DND-41 (cell line): Measurements from ENCODE around the gene RWDD3.

Experiments used
- ATAC-seq: fragments of 200-7000 bp; cut with Tn5 transposase; 3 replicates; pipeline ENCODE4 v1.9.1; 2021; ENCODE audit warnings: low read depth; ENCODE audit not compliant: insufficient read depth
- DNase-seq: peaks from one replicate; pipeline ENCODE4 v3.0.0-alpha.2; 2020
- H2AFZ ChIP-seq: 2 replicates; pipeline ENCODE4 v1.6.0; 2012; ENCODE audit warnings: low read depth, low read length
- H3K27ac ChIP-seq: 2 replicates; pipeline ENCODE4 v1.5.1; 2012; ENCODE audit warnings: low read length, inconsistent platforms
- H3K27me3 ChIP-seq: fragments of 200-600 bp; sonication (generic); 2 replicates; pipeline ENCODE4 v1.6.0; 2012; ENCODE audit warnings: low read length, mild to moderate bottlenecking, inconsistent platforms; ENCODE audit not compliant: insufficient read depth, poor library complexity
- H3K36me3 ChIP-seq: 2 replicates; pipeline ENCODE4 v1.5.1; 2012; ENCODE audit warnings: low read length, inconsistent platforms; ENCODE audit not compliant: insufficient read depth
- H3K4me1 ChIP-seq: 2 replicates; pipeline ENCODE4 v1.5.1; 2012; ENCODE audit warnings: mild to moderate bottlenecking, low read length; ENCODE audit not compliant: insufficient read depth
- H3K4me2 ChIP-seq: 2 replicates; pipeline ENCODE4 v1.6.0; 2012; ENCODE audit warnings: mild to moderate bottlenecking, moderate library complexity, low read length, inconsistent platforms; ENCODE audit not compliant: insufficient read depth
- H3K4me3 ChIP-seq, 2 experiments: fragments of 200-600 bp in 1 of 2; shearing (Covaris generic) in 1 of 2; 2 replicates each; pipeline ENCODE4 v1.5.1; 2012 to 2016; ENCODE audit warnings: inconsistent platforms in 2 of 2, low read length in 2 of 2, mild to moderate bottlenecking in 2 of 2, low read depth in 1 of 2, moderate library complexity in 1 of 2
- H3K79me2 ChIP-seq: 2 replicates; pipeline ENCODE4 v1.6.0; 2012; ENCODE audit warnings: low read length, inconsistent platforms; ENCODE audit not compliant: insufficient read depth
- H3K9ac ChIP-seq: 2 replicates; pipeline ENCODE4 v1.6.0; 2012; ENCODE audit warnings: low read depth, mild to moderate bottlenecking, inconsistent platforms, low read length, moderate library complexity
- H3K9me3 ChIP-seq: 2 replicates; pipeline ENCODE4 v1.5.1; 2012; ENCODE audit warnings: low read length, moderate library complexity, mild to moderate bottlenecking, inconsistent platforms; ENCODE audit not compliant: insufficient read depth, severe bottlenecking
- H4K20me1 ChIP-seq: 2 replicates; pipeline ENCODE4 v1.6.0; 2012; ENCODE audit warnings: low read length; ENCODE audit not compliant: insufficient read depth
- CTCF ChIP-seq: IDR thresholded peaks from 2 replicates; pipeline ENCODE4 v1.5.1; 2012; ENCODE audit warnings: borderline replicate concordance, low read length, moderate library complexity, mild to moderate bottlenecking; ENCODE audit not compliant: poor library complexity, severe bottlenecking; ENCODE audit errors: extremely low read depth
- EZH2 ChIP-seq: IDR thresholded peaks from 3 replicates; pipeline ENCODE4 v1.6.1; 2012; ENCODE audit warnings: borderline replicate concordance, low read depth, mild to moderate bottlenecking, moderate library complexity, low read length, inconsistent platforms; ENCODE audit not compliant: severe bottlenecking

Gene RWDD3

DNA sequence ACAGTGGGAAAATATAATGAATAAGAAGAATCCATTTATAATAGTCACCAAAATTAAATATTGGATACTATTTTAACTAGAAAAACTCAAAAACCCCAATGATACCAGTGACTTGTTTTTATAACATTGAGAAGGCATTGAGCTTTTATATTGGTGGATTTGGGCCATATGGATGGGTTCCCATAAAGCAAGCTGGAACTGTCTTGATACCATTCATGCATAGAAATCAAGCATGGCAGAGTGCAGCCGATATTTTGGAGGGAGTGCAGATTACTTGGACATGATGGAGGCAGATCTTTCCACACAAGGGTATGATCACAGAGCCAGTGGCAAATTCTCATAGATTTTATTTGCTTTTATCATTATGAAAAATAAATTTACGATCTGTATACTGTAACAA, 3.8 kb upstream of the RWDD3 start:
- Histone ChIP-seq H3K79me2 (peaks cover 9% of the 10 kb centered on the region), H3K4me1 (peaks cover 7% of the 10 kb centered on the region)

DNA sequence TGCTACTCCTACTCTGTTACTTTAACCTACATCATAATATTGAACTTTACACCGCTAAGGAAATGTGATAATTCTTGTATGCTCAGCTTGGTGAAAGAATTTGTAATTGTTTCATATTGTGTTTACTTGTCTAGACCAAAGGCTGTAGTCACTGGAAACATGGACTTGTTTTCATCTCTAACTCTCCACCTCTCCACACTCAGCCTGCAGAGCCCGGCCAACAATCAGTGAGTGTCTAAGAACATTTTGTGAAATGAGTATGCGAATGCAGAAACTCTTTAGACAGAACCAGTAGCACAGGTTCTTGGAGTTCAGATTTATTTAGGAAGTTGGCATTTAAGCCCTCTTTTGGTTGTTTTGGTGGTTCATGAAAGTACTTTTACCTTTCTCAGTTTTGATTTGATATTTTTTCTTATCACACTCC, 3.2 kb upstream of the RWDD3 start:
- no peak for DNase-seq
- TF ChIP-seq EZH2 (no peak), CTCF (no peak)

More for the DNA sequence above, 3.8 kb upstream of the RWDD3 start:
- ATAC-seq (no peak), DNase-seq (no peak)
- Histone ChIP-seq H3K36me3 (no peaks in the 10 kb centered on the region), H2AFZ (no peak overlapping the region), H4K20me1 (no peaks in the 10 kb centered on the region), H3K27ac (no peak overlapping the region), H3K27me3 (peaks cover 13% of the 10 kb centered on the region), H3K9ac (no peak overlapping the region), H3K4me2 (no peak overlapping the region), H3K9me3 (no peaks in the 10 kb centered on the region), H3K4me3 (no peak overlapping the region)
- no peak for TF ChIP-seq EZH2
- TF ChIP-seq CTCF, result no peak

GRCh38 chr1:95232646-95233318, 1.2 kb upstream of the RWDD3 start:
- H3K4me3 ChIP-seq, result no peak overlapping the region
- H3K9me3 ChIP-seq, result no peaks in the 10 kb centered on the region
- H4K20me1 ChIP-seq, result no peaks in the 10 kb centered on the region
- peaks cover 13% of the 10 kb centered on the region for H3K27me3 ChIP-seq
- peaks cover 9% of the 10 kb centered on the region; the same call in 1 of the 2 replicates for H3K36me3 ChIP-seq
- no peak for DNase-seq
- no peak for TF ChIP-seq CTCF
- TF ChIP-seq EZH2, result no peak
- no peak for ATAC-seq
- peak overlapping the region; percentile 72 for H3K4me2 ChIP-seq
- H3K4me1 ChIP-seq, result peaks cover 18% of the 10 kb centered on the region
- H3K79me2 ChIP-seq, result peaks cover 33% of the 10 kb centered on the region
- H2AFZ ChIP-seq, result peak overlapping the region; percentile 99; the same call in 1 of the 2 replicates
- H3K27ac ChIP-seq, result no peak overlapping the region
- H3K9ac ChIP-seq, result no peak overlapping the region

More for the DNA sequence above, 3.2 kb upstream of the RWDD3 start:
- H3K4me3 ChIP-seq, result no peak overlapping the region
- no peak overlapping the region for H3K27ac ChIP-seq
- peaks cover 12% of the 10 kb centered on the region for H3K4me1 ChIP-seq
- no peak overlapping the region for H2AFZ ChIP-seq
- no peak overlapping the region for H3K4me2 ChIP-seq
- H3K27me3 ChIP-seq, result peaks cover 13% of the 10 kb centered on the region
- H3K9me3 ChIP-seq, result no peaks in the 10 kb centered on the region
- no peak for ATAC-seq
- H3K79me2 ChIP-seq, result peaks cover 14% of the 10 kb centered on the region
- no peak overlapping the region for H3K9ac ChIP-seq
- no peaks in the 10 kb centered on the region for H4K20me1 ChIP-seq
- no peaks in the 10 kb centered on the region for H3K36me3 ChIP-seq
